IMR-90 (cell line): ENCODE data around the gene CASK. TPM values are rescaled to one million over a fixed set of nuclear protein-coding genes. Genes with fewer than 3 reads are reported as not detected.

Experiments
- ATAC-seq: fragments of 200-7000 bp; cut with Tn5 transposase; 2 replicates; pipeline ENCODE4 v1.9.1; 2020; ENCODE audit warnings: low read depth, mild to moderate bottlenecking, moderate library complexity
- BruUV-seq: library from RNA; stranded (reverse); fragments of 400-500 nt; replicated peaks from 2 replicates; lab custom pipeline; 2021; lab: Mats Ljungman, UMichigan
- CTCF ChIA-PET: fragments of 300-600 bp; formaldehyde crosslinking; extraction: SDS; loops from one replicate; lab custom pipeline; 2021; ENCODE audit warnings: antibody characterized with exemption; lab: Yijun Ruan, JAX
- POLR2A ChIA-PET: fragments of 300-600 bp; sonication (Branson Sonifier 250); formaldehyde crosslinking; loops from one replicate; lab custom pipeline; 2022; ENCODE audit warnings: antibody characterized with exemption; ENCODE audit not compliant: unreplicated experiment; lab: Charles Lee
- DNase-seq: peaks from one replicate; pipeline ENCODE4 v3.0.0; 2013
- H2AFZ ChIP-seq: replicated peaks from 2 replicates; pipeline ENCODE3; 2013; ENCODE audit warnings: low read length, mild to moderate bottlenecking; ENCODE audit not compliant: poor library complexity
- H2AK5ac ChIP-seq: 2 replicates; pipeline ENCODE4 v1.6.1; 2013; ENCODE audit warnings: low read depth, low read length, inconsistent platforms
- H2AK9ac ChIP-seq: replicated peaks from 2 replicates; pipeline ENCODE3; 2013; ENCODE audit warnings: mild to moderate bottlenecking, low read depth, low read length, moderate library complexity; ENCODE audit not compliant: poor library complexity
- H2BK120ac ChIP-seq: 2 replicates; pipeline ENCODE4 v1.6.1; 2013; ENCODE audit warnings: low read depth, low read length, inconsistent platforms
- H2BK15ac ChIP-seq: 3 replicates; pipeline ENCODE4 v1.6.1; 2013; ENCODE audit warnings: low read depth, low read length, inconsistent platforms
- H2BK20ac ChIP-seq: 2 replicates; pipeline ENCODE4 v1.6.1; 2013; ENCODE audit warnings: low read depth, mild to moderate bottlenecking, inconsistent platforms, low read length, moderate library complexity
- H2BK5ac ChIP-seq: 2 replicates; pipeline ENCODE4 v1.6.1; 2013; ENCODE audit warnings: mild to moderate bottlenecking, low read depth, low read length, inconsistent platforms; ENCODE audit not compliant: poor library complexity, severe bottlenecking
- H3K14ac ChIP-seq: replicated peaks from 2 replicates; pipeline ENCODE4 v1.6.1; 2013; ENCODE audit warnings: low read depth, low read length, inconsistent platforms
- H3K18ac ChIP-seq: 2 replicates; pipeline ENCODE4 v1.6.1; 2013; ENCODE audit warnings: low read depth, low read length, control low read depth
- H3K23ac ChIP-seq: 2 replicates; pipeline ENCODE4 v1.6.1; 2013; ENCODE audit warnings: low read depth, low read length, inconsistent platforms
- H3K27ac ChIP-seq: 2 replicates; pipeline ENCODE4 v1.5.1; 2013; ENCODE audit warnings: mild to moderate bottlenecking, control low read depth, low read length; ENCODE audit not compliant: insufficient read depth
- H3K27me3 ChIP-seq: 2 replicates; pipeline ENCODE4 v1.6.1; 2013; ENCODE audit warnings: low read length; ENCODE audit not compliant: control insufficient read depth, insufficient read depth
- H3K36me3 ChIP-seq: 2 replicates; pipeline ENCODE4 v1.6.1; 2013; ENCODE audit warnings: low read length, mixed read lengths; ENCODE audit not compliant: control insufficient read depth, insufficient read depth
- H3K4ac ChIP-seq: 2 replicates; pipeline ENCODE4 v1.6.1; 2013; ENCODE audit warnings: low read depth, low read length, inconsistent platforms
- H3K4me1 ChIP-seq: 2 replicates; pipeline ENCODE4 v1.6.1; 2013; ENCODE audit warnings: low read length, mixed read lengths; ENCODE audit not compliant: control insufficient read depth, insufficient read depth
- H3K4me2 ChIP-seq: 2 replicates; pipeline ENCODE4 v1.6.1; 2013; ENCODE audit warnings: low read depth, mild to moderate bottlenecking, control low read depth, low read length, moderate library complexity
- H3K4me3 ChIP-seq: 2 replicates; pipeline ENCODE4 v1.5.1; 2013; ENCODE audit warnings: low read depth, mild to moderate bottlenecking, control low read depth, low read length, moderate library complexity; ENCODE audit not compliant: insufficient read depth
- H3K56ac ChIP-seq: 2 replicates; pipeline ENCODE4 v1.6.1; 2013; ENCODE audit warnings: low read length, inconsistent platforms; ENCODE audit not compliant: insufficient read depth; ENCODE audit errors: extremely low read depth
- H3K79me1 ChIP-seq, 2 experiments: 2 replicates each; pipeline ENCODE4 v1.6.1; 2013; ENCODE audit warnings: low read length in 2 of 2, inconsistent platforms in 1 of 2, low read depth in 1 of 2
- H3K9ac ChIP-seq: 2 replicates; pipeline ENCODE4 v1.6.1; 2013; ENCODE audit warnings: low read depth, low read length, control low read depth
- H3K9me1 ChIP-seq: 2 replicates; pipeline ENCODE4 v1.6.1; 2013; ENCODE audit warnings: low read length, inconsistent platforms; ENCODE audit not compliant: insufficient read depth
- H3K9me3 ChIP-seq: 2 replicates; pipeline ENCODE4 v1.6.1; 2013; ENCODE audit warnings: low read length; ENCODE audit not compliant: control insufficient read depth, insufficient read depth
- H4K20me1 ChIP-seq: 2 replicates; pipeline ENCODE4 v1.6.1; 2013; ENCODE audit warnings: low read length, inconsistent platforms; ENCODE audit not compliant: insufficient read depth
- H4K5ac ChIP-seq: 2 replicates; pipeline ENCODE4 v1.6.1; 2013; ENCODE audit warnings: mild to moderate bottlenecking, low read depth, low read length, control low read depth
- H4K8ac ChIP-seq, 2 experiments: 2 replicates each; pipeline ENCODE4 v1.6.1; 2013; ENCODE audit warnings: low read depth in 2 of 2, low read length in 2 of 2, control low read depth in 1 of 2, inconsistent platforms in 1 of 2
- H4K91ac ChIP-seq: 2 replicates; pipeline ENCODE4 v1.6.1; 2013; ENCODE audit warnings: low read depth, low read length, inconsistent platforms; ENCODE audit not compliant: insufficient read depth
- CEBPB ChIP-seq: IDR thresholded peaks from 2 replicates; pipeline ENCODE4 v1.6.1; 2012; ENCODE audit warnings: low read depth, low read length, improper control_type of control experiment
- MXI1 ChIP-seq: IDR thresholded peaks from 2 replicates; pipeline ENCODE4 v1.6.1; 2012; ENCODE audit warnings: low read depth, mild to moderate bottlenecking, low read length, moderate library complexity, borderline replicate concordance
- RFX5 ChIP-seq: IDR thresholded peaks from 2 replicates; pipeline ENCODE4 v1.8.0; 2012; ENCODE audit warnings: low read depth, mild to moderate bottlenecking, low read length, moderate library complexity
- WGBS, 2 experiments: methylation state at CpG; one replicate each; pipeline versions ENCODE4 v1.1.5 to v1.1.7; 2013; ENCODE audit warnings: missing lambda C conversion rate in 2 of 2; ENCODE audit not compliant: insufficient read length in 1 of 2; ENCODE audit errors: extremely low coverage in 2 of 2; 5-methylcytosine and 5-hydroxymethylcytosine counted together
- dilution Hi-C: fragments of 300-500 bp; cut with HindIII; formaldehyde crosslinking; loops from one replicate; pipeline ENCODE4 v1.14.3; 2018; ENCODE audit warnings: low sequenced_read_pairs; ENCODE audit not compliant: unreplicated experiment
- in situ Hi-C: fragments of 300-500 bp; cut with MboI; formaldehyde crosslinking; loops from 3 replicates; pipeline ENCODE4 v1.14.3; 2019; ENCODE audit warnings: low sequenced_read_pairs, inconsistent platforms, mixed read lengths
- intact Hi-C: fragments of 100-400 bp; cut with micrococcal nuclease; formaldehyde crosslinking; loops from 2 replicates; pipeline ENCODE4 v1.10.0; 2022
- polyA plus RNA-seq, 3 experiments: library from polyadenylated mRNA; depleted of rRNA; stranded (reverse); fragments of >200 nt; gene quantifications; 2 replicates each; pipeline ENCODE4 v1.2.3, GENCODE V29; 2012; ENCODE audit warnings: low replicate concordance in 1 of 3
- total RNA-seq: library from RNA; depleted of rRNA; stranded (reverse); fragments of >200 nt; gene quantifications from 2 replicates; pipeline ENCODE4 v1.2.3, GENCODE V29; 2012

CASK gene
- total and polyA plus RNA-seq, 2 of the 4 experiments (the other 2 are of a cell fraction), result 9.4 to 17.7 TPM

DNA sequence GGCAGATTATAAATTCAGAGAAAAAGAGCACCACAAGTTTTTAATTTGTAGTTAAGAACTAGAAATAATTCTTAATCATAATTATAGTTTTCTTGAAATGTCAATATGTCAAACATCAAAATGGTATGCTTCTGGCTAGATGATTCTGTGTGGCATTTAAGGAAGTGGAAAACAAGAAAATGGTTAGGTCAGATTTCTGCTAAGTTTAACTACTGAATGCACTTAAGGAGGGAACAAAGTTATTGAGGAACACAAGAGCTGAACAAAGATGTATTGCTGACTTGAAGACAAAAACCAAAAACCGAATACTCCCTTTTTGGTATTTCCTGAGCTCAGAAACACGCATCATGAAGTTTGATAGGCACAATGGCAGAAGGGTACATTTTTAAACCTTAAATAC, 293.3 kb downstream of the CASK start:
- H3K4ac ChIP-seq, result no peak overlapping the region
- intact Hi-C loops (no loop called here), dilution Hi-C loops (no loop called here), in situ Hi-C loops (no loop called here)
- no peak overlapping the region for H3K4me2 ChIP-seq
- no peak for DNase-seq
- no peaks in the 10 kb centered on the region for H3K9me3 ChIP-seq
- ChIA-PET CTCF (interaction anchor here (0.6 kb wide), 1 partner anchor 14 kb away, joined by 3 read pairs; no protein-coding TSS in a partner anchor), POLR2A (no interaction called here)
- no peak overlapping the region for H3K56ac ChIP-seq
- H3K18ac ChIP-seq, result no peak overlapping the region
- TF ChIP-seq CEBPB, result no peak
- TF ChIP-seq RFX5, result no peak
- TF ChIP-seq MXI1, result no peak
- no peak overlapping the region for H2BK20ac ChIP-seq
- no peaks in the 10 kb centered on the region for H3K9me1 ChIP-seq
- H3K79me1 ChIP-seq, result no peaks in the 10 kb centered on the region
- no CpG with 5 or more reads among the region's 2 CpGs for WGBS, 2 experiments
- no peak overlapping the region for H2AFZ ChIP-seq
- H2AK9ac ChIP-seq, result no peak overlapping the region
- H3K27ac ChIP-seq, result no peak overlapping the region
- no TSS peak for BruUV-seq
- no peak overlapping the region for H2BK120ac ChIP-seq
- no peak overlapping the region for H3K14ac ChIP-seq
- no peak overlapping the region for H2BK5ac ChIP-seq
- 0 out of 2 replicates have a peak, but pooled peaks cover 1% of the 10 kb centered on the region for H3K36me3 ChIP-seq
- no peak overlapping the region for H2BK15ac ChIP-seq
- H4K91ac ChIP-seq, result no peak overlapping the region
- no peak overlapping the region for H4K8ac ChIP-seq
- no peak overlapping the region for H2AK5ac ChIP-seq
- H3K9ac ChIP-seq, result no peak overlapping the region
- H4K20me1 ChIP-seq, result no peaks in the 10 kb centered on the region
- no peaks in the 10 kb centered on the region for H3K27me3 ChIP-seq
- no peaks in the 10 kb centered on the region for H3K4me1 ChIP-seq
- H3K23ac ChIP-seq, result no peak overlapping the region
- no peak overlapping the region for H4K5ac ChIP-seq
- no peak overlapping the region for H3K4me3 ChIP-seq
- no peak for ATAC-seq
